OCI-LY3 (cell line): ENCODE data around the gene GPRC5D.

Experiments
- EZH2phosphoT487 ChIP-seq: fragments of 200-600 bp; shearing (Covaris generic); IDR thresholded peaks from 2 replicates; pipeline ENCODE4 v1.6.1; 2018; ENCODE audit warnings: antibody characterized with exemption, mixed run types, low read depth
- TF ChIP-seq, protein P1 (sequence below): fragments of 200-600, 300-600 bp; sonication (generic); IDR thresholded peaks from 2 replicates; pipeline ENCODE4 v1.5.1; 2014; ENCODE audit warnings: antibody characterized with exemption, low read length, low read depth

- TF ChIP-seq, protein P1, sequence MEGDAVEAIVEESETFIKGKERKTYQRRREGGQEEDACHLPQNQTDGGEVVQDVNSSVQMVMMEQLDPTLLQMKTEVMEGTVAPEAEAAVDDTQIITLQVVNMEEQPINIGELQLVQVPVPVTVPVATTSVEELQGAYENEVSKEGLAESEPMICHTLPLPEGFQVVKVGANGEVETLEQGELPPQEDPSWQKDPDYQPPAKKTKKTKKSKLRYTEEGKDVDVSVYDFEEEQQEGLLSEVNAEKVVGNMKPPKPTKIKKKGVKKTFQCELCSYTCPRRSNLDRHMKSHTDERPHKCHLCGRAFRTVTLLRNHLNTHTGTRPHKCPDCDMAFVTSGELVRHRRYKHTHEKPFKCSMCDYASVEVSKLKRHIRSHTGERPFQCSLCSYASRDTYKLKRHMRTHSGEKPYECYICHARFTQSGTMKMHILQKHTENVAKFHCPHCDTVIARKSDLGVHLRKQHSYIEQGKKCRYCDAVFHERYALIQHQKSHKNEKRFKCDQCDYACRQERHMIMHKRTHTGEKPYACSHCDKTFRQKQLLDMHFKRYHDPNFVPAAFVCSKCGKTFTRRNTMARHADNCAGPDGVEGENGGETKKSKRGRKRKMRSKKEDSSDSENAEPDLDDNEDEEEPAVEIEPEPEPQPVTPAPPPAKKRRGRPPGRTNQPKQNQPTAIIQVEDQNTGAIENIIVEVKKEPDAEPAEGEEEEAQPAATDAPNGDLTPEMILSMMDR = no peak
- TF ChIP-seq EZH2phosphoT487 = no peak
Measured at GRCh38 chr12:12945591-12945990, 6.4 kb downstream of the GPRC5D start.
